ENCODE measurements around the gene MS4A2.

GRCh38 chr11:60056349-60056969, 32.0 kb upstream of the MS4A2 start, which contains the start of gene MS4A3:
- TF ChIP-seq SP1 (IDR thresholded peaks at IDR 0.05; ENCODE audit: low read depth) = no peak
- TF ChIP-seq ZFX (IDR thresholded peaks at IDR 0.05) = no peak
- no peak for TF ChIP-seq POLR2A (IDR thresholded peaks at IDR 0.05; ENCODE audit: borderline replicate concordance, extremely low read depth, insufficient read depth, insufficient read length)
- TF ChIP-seq ZNF274 (IDR thresholded peaks at IDR 0.05; ENCODE audit: low read depth, low read length) = no peak
- TF ChIP-seq POLR2AphosphoS5 (IDR thresholded peaks at IDR 0.05; ENCODE audit: low read depth, low read length) = no peak
- TF ChIP-seq CTCF (IDR thresholded peaks at IDR 0.05 in 2 of 3, conservative IDR thresholded peaks at IDR 0.05 in 1 of 3; ENCODE audit: borderline replicate concordance in 1 of 3, insufficient read depth in 1 of 3, low read depth in 2 of 3, low read length in 2 of 3) = no peak
- TF ChIP-seq REST (IDR thresholded peaks at IDR 0.05; ENCODE audit: low read depth) = no peak
- no peak for TF ChIP-seq EZH2 (IDR thresholded peaks at IDR 0.05)
- TF ChIP-seq EZH2phosphoT487 (IDR thresholded peaks at IDR 0.05; ENCODE audit: borderline replicate concordance) = no peak
- TF ChIP-seq CEBPB (IDR thresholded peaks at IDR 0.05; ENCODE audit: low read depth) = no peak
- TF ChIP-seq FOSL1 (IDR thresholded peaks at IDR 0.05; ENCODE audit: low read depth) = no peak
- TF ChIP-seq SIN3A (IDR thresholded peaks at IDR 0.05; ENCODE audit: low read depth) = no peak
- no peak for TF ChIP-seq YY1 (IDR thresholded peaks at IDR 0.05; ENCODE audit: extremely low read depth, insufficient replicate concordance, low read depth, low read length)

Measured in HCT116 (cell line).